Measurements from ENCODE around the gene RHD.
"Not testable (repeated sequence)": the region's sequence is repeated elsewhere in the genome, so short reads cannot be mapped to it uniquely, and the experiment has no call there.

GRCh38 chr1:25309486-25309885, 37.2 kb downstream of the RHD start:
- not testable (repeated sequence) for TF ChIP-seq POLR2A, CTCF, POLR2AphosphoS5 (IDR thresholded peaks at IDR 0.05)

Data from sigmoid colon (tissue), 4 donors.